ENCODE measurements around the gene CD19. TPM values are rescaled to one million over a fixed set of nuclear protein-coding genes. Genes with fewer than 3 reads are reported as not detected.
A peak's percentile ranks its signal among the peaks of the same experiment; 100 is the strongest.
"Not testable (repeated sequence)": the region's sequence is repeated elsewhere in the genome, so short reads cannot be mapped to it uniquely, and the experiment has no call there.

The CD19 gene
- total and polyA plus RNA-seq, 3 donors from 2014 or later, result 2.0 to 7.7 (median 4.3) TPM

DNA sequence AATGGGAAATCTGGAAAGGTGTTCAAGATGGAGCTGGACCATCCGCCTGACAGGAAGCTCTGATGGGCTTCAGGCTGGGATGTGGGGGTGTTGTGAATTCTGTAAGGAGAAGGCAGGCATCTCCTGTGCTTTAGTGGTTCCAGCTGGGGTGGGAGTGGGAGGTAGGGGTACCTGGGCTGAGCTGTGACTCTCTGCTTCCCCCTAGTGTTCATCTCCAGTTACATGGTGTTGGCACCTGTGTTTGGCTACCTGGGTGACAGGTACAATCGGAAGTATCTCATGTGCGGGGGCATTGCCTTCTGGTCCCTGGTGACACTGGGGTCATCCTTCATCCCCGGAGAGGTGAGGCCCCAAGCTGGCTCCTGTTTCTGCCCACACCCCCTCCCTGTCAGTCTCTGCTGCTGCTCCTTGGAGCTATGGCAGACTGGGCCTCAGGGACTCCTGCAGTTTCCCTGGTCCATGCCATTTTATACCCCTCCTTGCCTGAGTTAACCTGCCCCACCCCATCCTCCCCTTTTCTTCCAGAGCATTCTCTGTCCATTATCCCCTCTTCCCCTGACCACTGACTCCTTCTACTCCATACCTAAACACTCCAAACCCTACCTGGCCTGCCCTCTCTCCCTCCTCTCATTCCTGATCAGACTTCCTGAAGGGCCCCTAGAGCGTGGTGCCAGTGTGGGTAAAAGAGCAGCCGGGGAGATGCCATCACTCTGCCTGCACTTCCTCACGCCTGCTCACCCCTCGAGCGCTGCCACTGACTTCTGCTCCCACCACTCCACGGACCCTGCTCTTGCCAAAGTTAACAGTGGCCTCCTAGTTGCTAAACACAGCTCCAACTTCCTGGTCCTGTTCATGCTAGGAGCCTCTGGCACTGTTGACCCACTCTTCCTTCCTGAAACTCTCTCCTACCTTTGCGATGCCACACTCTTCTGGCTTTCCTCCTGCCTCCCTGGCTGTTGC is 46.2 kb downstream of the CD19 start:
- H3K4me3 ChIP-seq, result no peak overlapping the region
- TF ChIP-seq, protein P1, sequence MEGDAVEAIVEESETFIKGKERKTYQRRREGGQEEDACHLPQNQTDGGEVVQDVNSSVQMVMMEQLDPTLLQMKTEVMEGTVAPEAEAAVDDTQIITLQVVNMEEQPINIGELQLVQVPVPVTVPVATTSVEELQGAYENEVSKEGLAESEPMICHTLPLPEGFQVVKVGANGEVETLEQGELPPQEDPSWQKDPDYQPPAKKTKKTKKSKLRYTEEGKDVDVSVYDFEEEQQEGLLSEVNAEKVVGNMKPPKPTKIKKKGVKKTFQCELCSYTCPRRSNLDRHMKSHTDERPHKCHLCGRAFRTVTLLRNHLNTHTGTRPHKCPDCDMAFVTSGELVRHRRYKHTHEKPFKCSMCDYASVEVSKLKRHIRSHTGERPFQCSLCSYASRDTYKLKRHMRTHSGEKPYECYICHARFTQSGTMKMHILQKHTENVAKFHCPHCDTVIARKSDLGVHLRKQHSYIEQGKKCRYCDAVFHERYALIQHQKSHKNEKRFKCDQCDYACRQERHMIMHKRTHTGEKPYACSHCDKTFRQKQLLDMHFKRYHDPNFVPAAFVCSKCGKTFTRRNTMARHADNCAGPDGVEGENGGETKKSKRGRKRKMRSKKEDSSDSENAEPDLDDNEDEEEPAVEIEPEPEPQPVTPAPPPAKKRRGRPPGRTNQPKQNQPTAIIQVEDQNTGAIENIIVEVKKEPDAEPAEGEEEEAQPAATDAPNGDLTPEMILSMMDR (IDR thresholded peaks at IDR 0.05), result no peak
- TF ChIP-seq POLR2A (IDR thresholded peaks at IDR 0.05), result no peak
- no peaks in the 10 kb centered on the region for H3K36me3 ChIP-seq (ENCODE audit: low read depth, missing control alignments)
- H3K4me1 ChIP-seq, result peaks cover 14% of the 10 kb centered on the region
- no peak overlapping the region for H3K27ac ChIP-seq
- no peaks in the 10 kb centered on the region for H3K27me3 ChIP-seq
- no peaks in the 10 kb centered on the region for H3K9me3 ChIP-seq
- WGBS, 2 donors, result 87 to 89% methylated on average over 11 of the region's 11 CpGs
- no peak for DNase-seq
- intact Hi-C loops (cut with DNase I; ENCODE audit: low total_unique reads), result no loop called here

DNA sequence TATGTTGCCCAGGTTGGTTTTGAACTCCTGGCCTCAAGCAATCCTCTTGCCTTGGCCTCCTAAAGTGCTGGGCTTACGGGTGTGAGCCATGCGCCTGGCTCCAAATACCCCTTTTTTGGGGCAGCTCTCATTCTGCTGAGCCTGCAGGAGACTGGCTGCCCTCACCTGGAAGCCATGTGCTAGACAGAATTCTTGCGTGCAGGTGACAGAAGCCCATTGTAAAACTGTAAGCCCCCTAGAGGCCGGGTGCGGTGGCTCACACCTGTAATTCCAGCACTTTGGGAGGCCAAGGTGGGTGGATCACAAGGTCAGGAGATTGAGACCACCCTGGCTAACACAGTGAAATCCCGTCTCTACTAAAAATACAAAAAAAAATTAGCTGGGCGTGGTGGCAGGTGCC is 48.6 kb downstream of the CD19 start:
- intact Hi-C loops (cut with DNase I; ENCODE audit: low total_unique reads); H3K9me3 ChIP-seq; H3K4me3 ChIP-seq; H3K4me1 ChIP-seq; DNase-seq; H3K27me3 ChIP-seq; H3K36me3 ChIP-seq (ENCODE audit: low read depth, missing control alignments); H3K27ac ChIP-seq: not testable (repeated sequence)
- 89% methylated on average over 6 to 7 of the region's 7 CpGs for WGBS, 2 donors

GRCh38 chr16:28980929-28981328 is 49.2 kb downstream of the CD19 start:
- Histone ChIP-seq H3K36me3 (ENCODE audit: low read depth, missing control alignments) (no peaks in the 10 kb centered on the region), H3K27ac (no peak overlapping the region), H3K27me3 (no peaks in the 10 kb centered on the region), H3K4me1 (peaks cover 4% of the 10 kb centered on the region), H3K9me3 (no peaks in the 10 kb centered on the region), H3K4me3 (no peak overlapping the region)
- DNase-seq, result no peak
- WGBS, 2 donors, result 93 to 97% methylated on average over 7 of the region's 7 CpGs
- intact Hi-C loops (cut with DNase I; ENCODE audit: low total_unique reads), result no loop called here
- no peak for TF ChIP-seq POLR2A (IDR thresholded peaks at IDR 0.05)
- TF ChIP-seq, protein P1 (IDR thresholded peaks at IDR 0.05), result no peak

DNA sequence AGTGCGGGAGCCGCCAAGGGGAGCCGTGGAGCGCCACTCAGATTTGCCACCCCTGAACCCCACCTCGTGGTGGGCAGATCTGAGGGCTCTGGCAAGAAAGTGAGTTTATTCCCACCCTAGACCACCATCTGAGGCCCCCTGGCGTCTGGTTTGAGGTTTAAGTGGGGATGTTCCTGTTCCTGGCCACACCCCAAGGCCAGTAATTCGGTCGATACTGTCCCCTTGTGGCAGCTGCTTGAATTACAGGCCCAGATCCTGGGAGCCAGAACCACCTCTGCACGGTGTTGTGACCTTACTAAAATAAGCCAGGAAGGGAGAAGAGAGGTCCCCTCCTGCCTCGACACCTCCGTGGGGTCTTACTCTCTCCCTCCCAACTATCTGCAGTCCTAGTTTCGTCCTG is 49.7 kb downstream of the CD19 start:
- intact Hi-C loops (cut with DNase I; ENCODE audit: low total_unique reads), result no loop called here
- 83 to 100% methylated on average over 7 to 11 of the region's 12 CpGs for WGBS, 2 donors

DNA sequence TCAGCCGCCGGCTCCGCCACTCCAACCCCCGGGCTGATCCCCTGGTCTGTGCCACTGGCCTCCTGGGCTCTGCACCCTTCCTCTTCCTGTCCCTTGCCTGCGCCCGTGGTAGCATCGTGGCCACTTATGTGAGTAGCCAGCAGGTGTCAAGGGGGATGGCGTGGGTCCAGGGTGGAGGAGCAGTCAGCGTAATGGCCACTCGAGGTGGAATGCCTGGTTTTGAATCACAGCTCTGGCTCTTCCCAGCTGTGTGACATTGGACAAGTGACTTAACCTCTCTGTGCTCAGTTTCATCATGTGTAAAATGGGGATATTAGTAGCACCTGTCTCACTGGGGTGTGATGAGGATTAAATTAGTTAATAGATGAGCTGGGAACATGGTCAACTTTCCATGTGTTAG is 50.6 kb downstream of the CD19 start:
- Histone ChIP-seq H3K36me3 (ENCODE audit: low read depth, missing control alignments) (no peaks in the 10 kb centered on the region), H3K4me3 (no peak overlapping the region), H3K9me3 (no peaks in the 10 kb centered on the region), H3K4me1 (no peaks in the 10 kb centered on the region), H3K27me3 (no peaks in the 10 kb centered on the region), H3K27ac (no peak overlapping the region)
- TF ChIP-seq POLR2A (IDR thresholded peaks at IDR 0.05), result no peak
- TF ChIP-seq, protein P1 (IDR thresholded peaks at IDR 0.05), result no peak
- DNase-seq, result no peak
- intact Hi-C loops (cut with DNase I; ENCODE audit: low total_unique reads), result no loop called here
- WGBS, 2 donors, result 94 to 99% methylated on average over 10 of the region's 10 CpGs

More for the DNA sequence above, 49.7 kb downstream of the CD19 start:
- DNase-seq, result no peak
- Histone ChIP-seq H3K27ac (no peak overlapping the region), H3K36me3 (ENCODE audit: low read depth, missing control alignments) (no peaks in the 10 kb centered on the region), H3K27me3 (no peaks in the 10 kb centered on the region), H3K9me3 (no peaks in the 10 kb centered on the region), H3K4me3 (no peak overlapping the region), H3K4me1 (no peaks in the 10 kb centered on the region)
- no peak for TF ChIP-seq POLR2A (IDR thresholded peaks at IDR 0.05)
- TF ChIP-seq, protein P1 (IDR thresholded peaks at IDR 0.05), result peak in 2 of 3 experiments; percentile 42 to 44
